Keratinocyte (primary cell): ENCODE results near the gene AKAP13.

Experiments
- CTCF ChIP-seq, 3 experiments: IDR thresholded peaks in 1 of 3; conservative IDR thresholded peaks in 1 of 3; optimal IDR thresholded peaks in 1 of 3; 2 replicates in 2 of 3; 3 replicates in 1 of 3; pipeline versions ENCODE3 to v1.5.1; 2011; ENCODE audit warnings: low read length in 3 of 3, mild to moderate bottlenecking in 3 of 3, moderate library complexity in 2 of 3, control low read depth in 1 of 3, inconsistent platforms in 1 of 3; ENCODE audit not compliant: insufficient read depth in 2 of 3; ENCODE audit errors: extremely low read depth in 1 of 3
- EZH2 ChIP-seq: IDR thresholded peaks from one replicate; pipeline ENCODE4 v1.6.1; 2012; ENCODE audit warnings: inconsistent platforms, mild to moderate bottlenecking, low read length, moderate library complexity

- no peak for TF ChIP-seq EZH2
- TF ChIP-seq CTCF (optimal IDR thresholded peaks at IDR 0.05 in 1 of 3, IDR thresholded peaks at IDR 0.05 in 1 of 3, conservative IDR thresholded peaks at IDR 0.05 in 1 of 3; ENCODE audit: extremely low read depth in 1 of 3, insufficient read depth in 2 of 3, low read length in 3 of 3) = no peak
Measured at GRCh38 chr15:85394554-85395333, 14.3 kb downstream of the AKAP13 start.
